ENCODE data around the gene GLTP.

GRCh38 chr12:109828754-109829511 is 51.4 kb downstream of the GLTP start:
- TF ChIP-seq CTCF (conservative IDR thresholded peaks at IDR 0.05; ENCODE audit: low read length): no peak
- TF ChIP-seq EZH2phosphoT487 (IDR thresholded peaks at IDR 0.05; ENCODE audit: borderline replicate concordance): no peak
